Gastroesophageal sphincter (tissue), 3 donors: Measurements from ENCODE around the gene SCN4A.

ENCODE experiments used
- POLR2A ChIP-seq, 2 donors: fragments of 450-650 bp; IDR thresholded peaks; one replicate each; pipeline ENCODE4 v1.6.1; 2017; ENCODE audit warnings: antibody characterized with exemption in 2 of 2, mild to moderate bottlenecking in 2 of 2, moderate library complexity in 1 of 2
- TF ChIP-seq, protein P1 (sequence below), 4 experiments: fragments of 200-600 bp in 2 of 4; fragments of 450-650 bp in 2 of 4; sonication (generic) in 1 of 4; IDR thresholded peaks; one replicate each; pipeline ENCODE4 v1.5.1; 2017 to 2019; ENCODE audit warnings: antibody characterized with exemption in 4 of 4, mild to moderate bottlenecking in 2 of 4, moderate library complexity in 2 of 4

DNA sequence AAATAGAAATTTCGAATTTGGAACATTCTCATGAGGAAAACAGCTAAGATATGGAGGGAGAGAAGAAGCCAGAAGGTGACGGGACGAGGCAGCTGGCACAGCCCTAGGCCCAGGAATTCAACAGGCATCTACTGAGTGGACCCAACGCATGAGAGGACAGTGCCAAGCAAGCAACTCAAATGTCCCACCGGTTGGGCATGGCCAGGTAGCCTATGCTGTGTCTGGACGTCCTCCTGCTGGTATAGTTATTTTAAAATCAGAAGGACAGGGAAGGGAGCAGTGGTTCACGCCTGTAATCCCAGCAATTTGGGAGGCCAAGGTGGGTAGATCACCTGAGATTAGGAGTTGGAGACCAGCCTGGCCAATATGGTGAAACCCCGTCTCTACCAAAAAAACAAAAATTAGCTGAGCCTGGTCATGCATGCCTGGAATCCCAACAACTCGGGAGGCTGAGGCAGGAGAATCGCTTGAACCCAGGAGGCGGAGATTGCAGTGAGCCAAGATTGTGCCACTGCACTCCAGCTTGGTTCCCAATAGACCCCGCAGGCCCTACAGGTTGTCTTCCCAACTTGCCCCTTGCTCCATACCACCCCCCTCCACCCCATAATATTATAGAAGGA is 56.0 kb downstream of the SCN4A start:
- TF ChIP-seq, protein P1, sequence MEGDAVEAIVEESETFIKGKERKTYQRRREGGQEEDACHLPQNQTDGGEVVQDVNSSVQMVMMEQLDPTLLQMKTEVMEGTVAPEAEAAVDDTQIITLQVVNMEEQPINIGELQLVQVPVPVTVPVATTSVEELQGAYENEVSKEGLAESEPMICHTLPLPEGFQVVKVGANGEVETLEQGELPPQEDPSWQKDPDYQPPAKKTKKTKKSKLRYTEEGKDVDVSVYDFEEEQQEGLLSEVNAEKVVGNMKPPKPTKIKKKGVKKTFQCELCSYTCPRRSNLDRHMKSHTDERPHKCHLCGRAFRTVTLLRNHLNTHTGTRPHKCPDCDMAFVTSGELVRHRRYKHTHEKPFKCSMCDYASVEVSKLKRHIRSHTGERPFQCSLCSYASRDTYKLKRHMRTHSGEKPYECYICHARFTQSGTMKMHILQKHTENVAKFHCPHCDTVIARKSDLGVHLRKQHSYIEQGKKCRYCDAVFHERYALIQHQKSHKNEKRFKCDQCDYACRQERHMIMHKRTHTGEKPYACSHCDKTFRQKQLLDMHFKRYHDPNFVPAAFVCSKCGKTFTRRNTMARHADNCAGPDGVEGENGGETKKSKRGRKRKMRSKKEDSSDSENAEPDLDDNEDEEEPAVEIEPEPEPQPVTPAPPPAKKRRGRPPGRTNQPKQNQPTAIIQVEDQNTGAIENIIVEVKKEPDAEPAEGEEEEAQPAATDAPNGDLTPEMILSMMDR (IDR thresholded peaks at IDR 0.05), result no peak
- no peak for TF ChIP-seq POLR2A (IDR thresholded peaks at IDR 0.05)
